ENCODE results near the gene ALDH1A2. TPM values are rescaled to one million over a fixed set of nuclear protein-coding genes. Genes with fewer than 3 reads are reported as not detected.

The ALDH1A2 gene
- total RNA-seq, 1 experiment from 2014 or later: 4.0 TPM

GRCh38 chr15:57922776-57923175, 142.7 kb downstream of the ALDH1A2 start:
- Histone ChIP-seq H4K20me1 (ENCODE audit: insufficient read depth) (no peaks in the 10 kb centered on the region), H3K27ac (no peak overlapping the region), H3K4me3 (no peak overlapping the region), H3K79me2 (ENCODE audit: low read depth) (no peaks in the 10 kb centered on the region), H3F3A (ENCODE audit: insufficient read depth, low read depth) (no peaks in the 10 kb centered on the region), H3K27me3 (ENCODE audit: insufficient read depth, low read depth) (no peaks in the 10 kb centered on the region), H3K36me3 (ENCODE audit: low read depth) (no peaks in the 10 kb centered on the region), H3K9me3 (ENCODE audit: insufficient read depth, low read depth) (no peaks in the 10 kb centered on the region), H3K4me1 (replicated peaks; ENCODE audit: insufficient read depth) (no peaks in the 10 kb centered on the region), H2AFZ (no peak overlapping the region), H3K4me2 (no peak overlapping the region), H3K9me2 (ENCODE audit: insufficient read depth) (no peaks in the 10 kb centered on the region)
- no TSS peak for BruUV-seq (replicated peaks)
- TF ChIP-seq CTCF (conservative IDR thresholded peaks at IDR 0.05) (no peak), EZH2 (IDR thresholded peaks at IDR 0.05; ENCODE audit: low read depth) (no peak)
- DNase-seq: no peak
- ChIA-PET CTCF (no interaction called here), POLR2A (ENCODE audit: unreplicated experiment) (no interaction called here)
- intact Hi-C loops (cut with micrococcal nuclease; ENCODE audit: unreplicated experiment): no loop called here

- Histone ChIP-seq H2AFZ (no peak overlapping the region), H3K9me3 (ENCODE audit: insufficient read depth, low read depth) (no peaks in the 10 kb centered on the region), H3F3A (ENCODE audit: insufficient read depth, low read depth) (no peaks in the 10 kb centered on the region), H4K20me1 (ENCODE audit: insufficient read depth) (no peaks in the 10 kb centered on the region), H3K9me2 (ENCODE audit: insufficient read depth) (no peaks in the 10 kb centered on the region), H3K4me2 (no peak overlapping the region), H3K36me3 (ENCODE audit: low read depth) (no peaks in the 10 kb centered on the region), H3K27me3 (ENCODE audit: insufficient read depth, low read depth) (no peaks in the 10 kb centered on the region), H3K4me3 (no peak overlapping the region), H3K27ac (no peak overlapping the region), H3K79me2 (ENCODE audit: low read depth) (no peaks in the 10 kb centered on the region), H3K4me1 (replicated peaks; ENCODE audit: insufficient read depth) (no peaks in the 10 kb centered on the region)
- CTCF ChIA-PET: no interaction called here
- DNase-seq: no peak
- intact Hi-C loops (cut with micrococcal nuclease; ENCODE audit: unreplicated experiment): no loop called here
- no TSS peak for BruUV-seq (replicated peaks)
- POLR2A ChIA-PET (ENCODE audit: unreplicated experiment): no interaction called here
- no peak for TF ChIP-seq CTCF (conservative IDR thresholded peaks at IDR 0.05)
These were observed 144.1 kb downstream of the ALDH1A2 start for GRCh38 chr15:57921371-57921770.

GRCh38 chr15:57920911-57921310, 144.6 kb downstream of the ALDH1A2 start:
- CTCF ChIA-PET: no interaction called here
- no peak overlapping the region for H3K4me3 ChIP-seq
- TF ChIP-seq EZH2 (IDR thresholded peaks at IDR 0.05; ENCODE audit: low read depth) (no peak), CTCF (conservative IDR thresholded peaks at IDR 0.05) (no peak)
- no peaks in the 10 kb centered on the region for H3K4me1 ChIP-seq (replicated peaks; ENCODE audit: insufficient read depth)
- intact Hi-C loops (cut with micrococcal nuclease; ENCODE audit: unreplicated experiment): no loop called here
- H3F3A ChIP-seq (ENCODE audit: insufficient read depth, low read depth): no peaks in the 10 kb centered on the region
- H3K27ac ChIP-seq: no peak overlapping the region
- POLR2A ChIA-PET (ENCODE audit: unreplicated experiment): no interaction called here
- no peak overlapping the region for H3K4me2 ChIP-seq
- no peak for DNase-seq
- H4K20me1 ChIP-seq (ENCODE audit: insufficient read depth): no peaks in the 10 kb centered on the region
- H3K27me3 ChIP-seq (ENCODE audit: insufficient read depth, low read depth): no peaks in the 10 kb centered on the region
- no TSS peak for BruUV-seq (replicated peaks)
- H3K79me2 ChIP-seq (ENCODE audit: low read depth): no peaks in the 10 kb centered on the region
- H2AFZ ChIP-seq: no peak overlapping the region
- H3K36me3 ChIP-seq (ENCODE audit: low read depth): no peaks in the 10 kb centered on the region
- H3K9me2 ChIP-seq (ENCODE audit: insufficient read depth): no peaks in the 10 kb centered on the region
- no peaks in the 10 kb centered on the region for H3K9me3 ChIP-seq (ENCODE audit: insufficient read depth, low read depth)
